ENCODE data around the gene TLNRD1.

TLNRD1 gene

GRCh38 chr15:81002331-81003096 lies 1.8 kb downstream of the TLNRD1 start:
- no peak for DNase-seq

GRCh38 chr15:81003097-81003350 lies 2.3 kb downstream of the TLNRD1 start:
- no peak for DNase-seq

- no peak for DNase-seq
Measured at GRCh38 chr15:81006124-81006523, 5.4 kb downstream of the TLNRD1 start.

GRCh38 chr15:81007428-81008064 lies 6.8 kb downstream of the TLNRD1 start:
- no peak for DNase-seq

- DNase-seq, result no peak
Measured at GRCh38 chr15:81008312-81008711, 7.6 kb downstream of the TLNRD1 start.

GRCh38 chr15:81010086-81010485 lies 9.4 kb downstream of the TLNRD1 start:
- DNase-seq, result no peak

GRCh38 chr15:81011593-81011992 lies 10.9 kb downstream of the TLNRD1 start:
- DNase-seq, result no peak

- no peak for DNase-seq
Measured at GRCh38 chr15:81012588-81012987, 11.9 kb downstream of the TLNRD1 start.

- DNase-seq, result no peak
Measured at GRCh38 chr15:81013396-81013929, 12.7 kb downstream of the TLNRD1 start.

GRCh38 chr15:81014446-81015093 lies 13.8 kb downstream of the TLNRD1 start:
- DNase-seq, result no peak

GRCh38 chr15:81015621-81016488 lies 15.1 kb downstream of the TLNRD1 start:
- DNase-seq, result no peak

GRCh38 chr15:81016489-81017068 lies 15.9 kb downstream of the TLNRD1 start:
- DNase-seq, result no peak

- DNase-seq, result no peak
Measured at GRCh38 chr15:81018197-81018596, 17.5 kb downstream of the TLNRD1 start.

- DNase-seq, result no peak
Measured at GRCh38 chr15:81021321-81021720, 20.6 kb downstream of the TLNRD1 start.

GRCh38 chr15:81023483-81024264 lies 23.0 kb downstream of the TLNRD1 start:
- DNase-seq, result no peak

GRCh38 chr15:81024265-81024872 lies 23.6 kb downstream of the TLNRD1 start:
- no peak for DNase-seq

- DNase-seq, result no peak
Measured at GRCh38 chr15:81024936-81025335, 24.2 kb downstream of the TLNRD1 start.

GRCh38 chr15:81025721-81026370 lies 25.1 kb downstream of the TLNRD1 start:
- DNase-seq, result no peak

- no peak for DNase-seq
Measured at GRCh38 chr15:81026836-81027599, 26.3 kb downstream of the TLNRD1 start.
